Transverse colon (tissue), 4 donors: Measurements from ENCODE around the gene TRMT44. TPM values are rescaled to one million over a fixed set of nuclear protein-coding genes. Genes with fewer than 3 reads are reported as not detected.

Experiments
- DNase-seq: peaks from one replicate; pipeline ENCODE4 v3.0.0-alpha.2; 2019
- H3K27ac ChIP-seq, 4 donors: fragments of 200-600 bp; sonication (generic); 2 replicates each; pipeline ENCODE4 v1.5.1; 2016 to 2018; ENCODE audit warnings: inconsistent platforms in 4 of 4
- H3K27me3 ChIP-seq: fragments of 200-600 bp; sonication (generic); 2 replicates; pipeline ENCODE4 v1.5.1; 2017; ENCODE audit warnings: inconsistent platforms
- H3K36me3 ChIP-seq, 4 donors: fragments of 200-600 bp; sonication (generic); 2 replicates each; pipeline ENCODE4 v1.5.1; 2017 to 2019; ENCODE audit warnings: inconsistent platforms in 4 of 4
- H3K4me1 ChIP-seq, 4 donors: fragments of 200-600 bp; sonication (generic); 2 replicates each; pipeline ENCODE4 v1.5.1; 2017 to 2020; ENCODE audit warnings: inconsistent platforms in 4 of 4
- H3K4me3 ChIP-seq, 4 donors: fragments of 200-600 bp; sonication (generic); 1 replicate in 1 of 4; 2 replicates in 3 of 4; pipeline versions ENCODE4 v1.5.1 to v1.6.1; 2017 to 2019; ENCODE audit warnings: inconsistent platforms in 4 of 4
- H3K9me3 ChIP-seq, 2 donors: fragments of 200-600 bp; sonication (generic); 2 replicates each; pipeline ENCODE4 v1.5.1; 2017 to 2019; ENCODE audit warnings: inconsistent platforms in 2 of 2
- EP300 ChIP-seq: sonication (generic); formaldehyde crosslinking; IDR thresholded peaks from one replicate; pipeline ENCODE4 v1.6.1; 2017; ENCODE audit warnings: antibody characterized with exemption, low read depth
- POLR2A ChIP-seq: fragments of 450-650 bp; IDR thresholded peaks from one replicate; pipeline ENCODE4 v1.6.1; 2016; ENCODE audit warnings: antibody characterized with exemption, mild to moderate bottlenecking, moderate library complexity
- POLR2AphosphoS5 ChIP-seq, 3 donors: sonication (generic); formaldehyde crosslinking; IDR thresholded peaks; one replicate each; pipeline ENCODE4 v1.6.1; 2016; ENCODE audit warnings: antibody characterized with exemption in 3 of 3
- WGBS, 2 donors: methylation state at CpG; one replicate each; pipeline ENCODE4 v1.1.5; 2018; ENCODE audit warnings: low coverage in 1 of 2; 5-methylcytosine and 5-hydroxymethylcytosine counted together
- in situ Hi-C, 4 donors: fragments of 200-750 bp; cut with MboI; loops; one replicate each; pipeline versions ENCODE4 v1.15.0 to v1.15.1; 2017; ENCODE audit warnings: low sequenced_read_pairs in 3 of 4, low pct_ligation_motif_present in 1 of 4, low pct_unique_long_range_greater_than_20kb in 1 of 4
- intact Hi-C: fragments of 100-400 bp; cut with DNase I; formaldehyde crosslinking; loops from one replicate; pipeline ENCODE4 v1.15.1; 2023; ENCODE audit warnings: low total_unique reads
- total RNA-seq, 4 donors: library from RNA; depleted of rRNA; stranded (reverse); fragments of >200 nt; gene quantifications; one replicate each; pipeline ENCODE4 v1.1.0, GENCODE V29; 2016
- TF ChIP-seq, protein P1 (sequence below), 5 experiments: fragments of 200-600 bp in 3 of 5; fragments of 450-650 bp in 2 of 5; sonication (generic) in 3 of 5; IDR thresholded peaks; 1 replicate in 2 of 5; 2 replicates in 3 of 5; pipeline ENCODE4 v1.5.1; 2016 to 2017; ENCODE audit warnings: antibody characterized with exemption in 5 of 5, inconsistent platforms in 3 of 5, mild to moderate bottlenecking in 2 of 5, moderate library complexity in 1 of 5

The TRMT44 gene
- total RNA-seq, 4 donors from 2014 or later: 19.1 to 190 (median 29.7) TPM

DNA sequence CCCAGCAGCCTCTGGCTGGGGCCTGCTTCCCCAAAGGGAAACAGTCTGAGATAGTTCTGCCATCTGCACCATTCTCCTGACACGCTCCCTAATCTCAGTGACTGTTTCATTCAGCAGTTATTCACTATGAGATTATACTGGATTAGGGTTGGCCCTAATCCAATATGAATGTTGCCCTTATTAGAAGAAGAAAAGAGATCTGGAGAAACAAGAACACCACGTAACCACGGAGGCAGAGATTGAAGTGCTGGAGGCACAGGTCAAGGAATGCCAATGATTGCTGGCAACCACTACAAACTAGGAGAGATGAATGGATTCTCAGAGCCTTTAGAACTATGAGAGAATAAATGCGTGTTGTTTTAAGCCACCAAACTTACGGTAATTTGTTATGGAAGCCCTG, 7.4 kb upstream of the TRMT44 start:
- H3K4me1 ChIP-seq: peaks cover 9 to 51% (median 26%) of the 10 kb centered on the region in 4 donors
- no peaks in the 10 kb centered on the region for H3K36me3 ChIP-seq
- DNase-seq: no peak
- intact Hi-C loops (no loop called here), in situ Hi-C loops (no loop called here)
- no peak for TF ChIP-seq POLR2A
- no peak for TF ChIP-seq POLR2AphosphoS5 (IDR thresholded peaks at IDR 0.05)
- TF ChIP-seq, protein P1, sequence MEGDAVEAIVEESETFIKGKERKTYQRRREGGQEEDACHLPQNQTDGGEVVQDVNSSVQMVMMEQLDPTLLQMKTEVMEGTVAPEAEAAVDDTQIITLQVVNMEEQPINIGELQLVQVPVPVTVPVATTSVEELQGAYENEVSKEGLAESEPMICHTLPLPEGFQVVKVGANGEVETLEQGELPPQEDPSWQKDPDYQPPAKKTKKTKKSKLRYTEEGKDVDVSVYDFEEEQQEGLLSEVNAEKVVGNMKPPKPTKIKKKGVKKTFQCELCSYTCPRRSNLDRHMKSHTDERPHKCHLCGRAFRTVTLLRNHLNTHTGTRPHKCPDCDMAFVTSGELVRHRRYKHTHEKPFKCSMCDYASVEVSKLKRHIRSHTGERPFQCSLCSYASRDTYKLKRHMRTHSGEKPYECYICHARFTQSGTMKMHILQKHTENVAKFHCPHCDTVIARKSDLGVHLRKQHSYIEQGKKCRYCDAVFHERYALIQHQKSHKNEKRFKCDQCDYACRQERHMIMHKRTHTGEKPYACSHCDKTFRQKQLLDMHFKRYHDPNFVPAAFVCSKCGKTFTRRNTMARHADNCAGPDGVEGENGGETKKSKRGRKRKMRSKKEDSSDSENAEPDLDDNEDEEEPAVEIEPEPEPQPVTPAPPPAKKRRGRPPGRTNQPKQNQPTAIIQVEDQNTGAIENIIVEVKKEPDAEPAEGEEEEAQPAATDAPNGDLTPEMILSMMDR (IDR thresholded peaks at IDR 0.05): no peak
- no peak for TF ChIP-seq EP300
- no peaks in the 10 kb centered on the region for H3K27me3 ChIP-seq
- no peaks in the 10 kb centered on the region for H3K9me3 ChIP-seq
- no peak overlapping the region for H3K4me3 ChIP-seq
- WGBS, 2 donors: 83 to 89% methylated on average over 5 of the region's 5 CpGs
- no peak overlapping the region for H3K27ac ChIP-seq

DNA sequence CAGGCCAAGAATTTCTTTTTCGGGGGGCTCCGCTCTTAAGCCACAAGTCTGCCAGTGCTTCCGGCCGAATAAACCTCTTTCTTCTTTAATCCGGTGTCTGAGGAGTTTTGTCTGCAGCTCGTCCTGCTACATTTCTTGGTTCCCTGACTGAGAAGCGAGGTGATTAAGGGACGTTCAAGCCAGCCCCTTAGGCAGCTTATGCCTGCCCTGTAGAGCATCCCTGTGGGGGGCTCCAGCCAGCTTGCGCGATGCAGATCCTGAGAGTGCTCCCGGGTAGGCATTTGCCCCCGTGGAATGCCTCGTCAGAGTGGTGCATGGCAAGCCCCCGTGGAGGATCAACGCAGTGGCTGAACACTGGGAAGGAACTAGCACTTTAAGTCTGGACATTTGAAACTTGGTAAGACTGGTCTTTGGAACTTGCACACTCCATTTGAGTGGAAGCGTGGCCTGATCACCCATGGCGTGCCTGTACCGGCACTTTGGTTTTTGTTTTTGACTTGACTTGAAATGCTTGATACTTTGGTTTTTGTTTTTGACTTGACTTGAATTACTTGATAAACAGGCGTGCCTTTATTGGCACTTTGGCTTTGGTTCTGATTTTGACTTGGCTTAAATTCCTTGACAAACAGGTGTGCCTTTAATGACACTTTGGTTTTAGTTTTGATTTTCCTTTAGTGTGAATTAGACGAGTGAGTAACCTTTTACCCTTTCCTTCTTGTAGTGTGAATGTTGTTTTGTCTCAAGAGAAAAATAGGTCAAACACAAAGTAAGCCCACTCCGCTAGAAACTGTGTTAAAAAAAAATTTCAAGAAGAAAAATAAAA, 6.1 kb upstream of the TRMT44 start:
- no peak for DNase-seq
- TF ChIP-seq POLR2AphosphoS5 (IDR thresholded peaks at IDR 0.05): no peak
- TF ChIP-seq, protein P1 (IDR thresholded peaks at IDR 0.05): no peak
- no peak for TF ChIP-seq POLR2A
- no peak for TF ChIP-seq EP300
- Histone ChIP-seq H3K9me3 (peaks cover 0 to 2% of the 10 kb centered on the region in 2 donors), H3K27ac (peak overlapping the region; percentile 52 to 98 (median 56)), H3K27me3 (no peaks in the 10 kb centered on the region), H3K4me3 (peak overlapping the region in 1 of 4 donors; percentile 39), H3K4me1 (peaks cover 3 to 58% (median 25%) of the 10 kb centered on the region in 4 donors), H3K36me3 (no peaks in the 10 kb centered on the region)
- in situ Hi-C loops: no loop called here
- intact Hi-C loops: no loop called here
- 62 to 73% methylated on average over 12 to 19 of the region's 21 CpGs for WGBS, 2 donors

DNA sequence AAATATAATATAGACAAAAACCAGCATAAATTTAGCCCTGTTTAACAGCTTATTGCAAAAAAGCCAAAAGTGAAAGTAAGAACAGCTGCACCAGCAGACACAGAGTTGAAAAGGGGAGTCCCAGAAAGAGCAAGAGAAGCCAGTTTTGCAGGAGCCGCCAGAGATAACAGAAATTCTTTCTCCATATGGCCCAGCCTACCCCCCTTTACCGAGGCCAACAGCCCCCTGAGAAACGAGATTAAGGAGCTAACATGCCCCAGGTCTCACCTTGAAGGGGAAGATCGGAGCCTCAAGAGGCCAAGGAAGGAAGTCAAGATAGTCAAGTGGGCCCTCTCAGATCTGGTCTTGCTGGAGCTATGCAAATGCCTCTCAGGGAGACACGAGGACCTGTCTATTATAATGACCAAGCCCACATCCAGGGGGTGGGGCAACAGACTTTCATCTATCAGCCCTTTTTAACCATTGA, 4.9 kb upstream of the TRMT44 start:
- no peaks in the 10 kb centered on the region for H3K27me3 ChIP-seq
- H3K36me3 ChIP-seq: no peaks in the 10 kb centered on the region
- in situ Hi-C loops: no loop called here
- intact Hi-C loops: no loop called here
- peak; percentile 22 for DNase-seq
- TF ChIP-seq POLR2A: no peak
- no peak for TF ChIP-seq POLR2AphosphoS5 (IDR thresholded peaks at IDR 0.05)
- TF ChIP-seq, protein P1 (IDR thresholded peaks at IDR 0.05): no peak
- TF ChIP-seq EP300: no peak
- peaks cover 0 to 5% of the 10 kb centered on the region in 2 donors for H3K9me3 ChIP-seq
- H3K27ac ChIP-seq: peak overlapping the region; percentile 52 to 98 (median 56)
- peak overlapping the region in 2 of 4 donors; percentile 4 to 39 for H3K4me3 ChIP-seq
- WGBS, 2 donors: 15% methylated on average over 5 of the region's 5 CpGs; no CpG with 5 or more reads in 1 of the 2 donors
- peaks cover 7 to 64% (median 28%) of the 10 kb centered on the region in 4 donors for H3K4me1 ChIP-seq

DNA sequence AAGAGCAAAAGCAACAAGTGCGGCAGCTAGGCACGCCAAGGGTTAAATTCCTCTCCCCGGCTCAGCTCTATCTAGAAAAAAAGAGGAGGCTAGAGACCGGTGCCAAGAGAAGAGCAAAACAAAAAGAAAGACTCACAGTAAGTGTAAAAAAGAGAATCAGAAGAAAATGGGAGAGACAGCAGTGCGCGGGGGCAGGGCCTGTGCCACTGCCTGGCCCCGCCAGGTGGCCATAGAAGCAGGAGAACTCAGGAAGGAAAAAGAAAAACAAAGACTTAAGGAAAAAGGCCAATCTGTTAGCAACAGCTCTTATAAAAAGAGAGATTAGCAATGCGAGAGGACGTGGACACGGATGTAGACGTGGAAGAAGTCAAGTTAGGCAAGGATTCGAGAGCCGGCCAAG, 3.3 kb upstream of the TRMT44 start:
- intact Hi-C loops (no loop called here), in situ Hi-C loops (no loop called here)
- no peak for DNase-seq
- Histone ChIP-seq H3K4me3 (peak overlapping the region in 1 of 4 donors; percentile 24), H3K27ac (peak overlapping the region; percentile 64 to 98 (median 77)), H3K36me3 (no peaks in the 10 kb centered on the region), H3K27me3 (no peaks in the 10 kb centered on the region), H3K9me3 (peaks cover 0 to 5% of the 10 kb centered on the region in 2 donors), H3K4me1 (peaks cover 20 to 76% (median 38%) of the 10 kb centered on the region in 4 donors)
- TF ChIP-seq POLR2A (no peak), POLR2AphosphoS5 (IDR thresholded peaks at IDR 0.05) (no peak)
- TF ChIP-seq, protein P1 (IDR thresholded peaks at IDR 0.05): peak in 3 of 5 experiments; percentile 12 to 30 (median 14)
- 73 to 74% methylated on average over 11 to 13 of the region's 13 CpGs for WGBS, 2 donors
